GM18517 (cell line): ENCODE data around the gene NOC4L.
"Not testable (repeated sequence)": the region's sequence is repeated elsewhere in the genome, so short reads cannot be mapped to it uniquely, and the experiment has no call there.

Source experiments
- ATAC-seq: cut with Tn5 transposase; IDR thresholded peaks from one replicate; pipeline ENCODE4 v1.9.1; 2021; ENCODE audit warnings: mild to moderate bottlenecking, moderate library complexity; ENCODE audit not compliant: unreplicated experiment

NOC4L gene

DNA sequence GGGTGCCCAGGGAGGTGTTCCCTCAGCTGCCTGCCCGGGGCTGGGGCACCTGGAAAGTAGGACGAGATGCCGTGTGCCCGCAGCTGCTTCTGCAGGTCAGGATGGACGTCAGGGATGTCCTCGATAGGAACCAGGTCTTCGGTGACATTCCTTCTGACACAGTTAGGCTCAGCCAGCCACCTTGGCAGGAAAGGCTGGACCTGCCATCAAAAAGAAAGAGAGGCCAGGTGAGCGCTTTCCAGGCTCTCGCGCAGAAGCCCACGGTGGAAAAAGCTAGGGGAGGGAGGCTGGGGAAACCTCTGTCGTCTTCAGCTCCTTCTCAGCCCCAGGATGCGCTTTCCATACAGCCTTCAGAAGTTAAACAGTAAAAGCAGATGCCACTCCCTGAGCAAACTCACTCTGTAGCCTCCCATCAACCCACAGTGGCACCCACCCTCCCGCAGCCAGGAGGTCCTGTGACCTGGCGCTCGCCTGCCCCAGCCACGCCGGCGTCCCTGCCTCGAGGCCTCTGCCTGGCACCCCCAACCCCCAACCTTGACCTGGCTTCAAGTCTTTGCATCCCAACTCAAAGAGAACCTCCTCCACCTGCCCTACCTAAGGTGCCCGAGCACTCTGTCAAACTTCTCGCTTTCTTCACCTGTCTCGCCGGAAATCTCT lies 1.4 kb upstream of the NOC4L start:
- ATAC-seq, result no peak

- ATAC-seq, result peak; percentile 22
Observed at GRCh38 chr12:132143336-132144071, 753 bp upstream of the NOC4L start.

DNA sequence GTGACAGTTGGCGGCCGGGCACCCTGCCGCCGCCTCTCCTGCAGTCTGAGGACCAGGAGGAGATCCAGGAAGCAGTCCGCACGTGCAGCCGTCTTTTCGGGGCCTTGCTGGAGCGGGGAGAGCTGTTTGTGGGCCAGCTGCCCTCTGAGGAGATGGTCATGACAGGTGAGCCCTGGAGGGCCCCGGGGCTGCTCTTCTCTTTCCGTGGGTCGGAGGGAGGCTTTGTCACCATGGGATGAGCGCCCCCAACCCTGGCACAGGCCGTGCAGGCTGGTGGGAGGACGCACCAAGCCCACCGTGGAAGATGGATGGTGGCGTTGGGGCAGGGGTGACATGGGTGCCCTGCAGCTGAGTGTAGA lies 532 bp downstream of the NOC4L start:
- ATAC-seq, result no peak

DNA sequence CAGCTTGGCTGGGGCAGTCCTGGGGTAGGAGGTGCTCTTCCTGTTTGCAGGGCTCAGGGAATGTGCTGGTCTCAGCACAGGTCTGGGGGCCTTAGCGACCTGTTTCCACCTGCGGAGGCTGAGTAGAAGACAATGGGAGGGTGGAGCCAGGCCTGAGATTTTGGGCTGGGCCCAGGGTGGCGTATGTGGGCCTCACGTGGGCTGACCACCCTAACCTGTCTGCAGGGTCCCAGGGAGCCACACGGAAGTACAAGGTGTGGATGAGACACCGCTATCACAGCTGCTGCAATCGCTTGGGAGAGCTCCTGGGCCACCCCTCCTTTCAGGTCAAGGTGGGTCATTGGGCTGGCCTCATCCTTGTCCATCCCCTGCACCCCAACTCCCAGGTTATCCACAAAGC lies 1.1 kb downstream of the NOC4L start:
- ATAC-seq, result no peak

DNA sequence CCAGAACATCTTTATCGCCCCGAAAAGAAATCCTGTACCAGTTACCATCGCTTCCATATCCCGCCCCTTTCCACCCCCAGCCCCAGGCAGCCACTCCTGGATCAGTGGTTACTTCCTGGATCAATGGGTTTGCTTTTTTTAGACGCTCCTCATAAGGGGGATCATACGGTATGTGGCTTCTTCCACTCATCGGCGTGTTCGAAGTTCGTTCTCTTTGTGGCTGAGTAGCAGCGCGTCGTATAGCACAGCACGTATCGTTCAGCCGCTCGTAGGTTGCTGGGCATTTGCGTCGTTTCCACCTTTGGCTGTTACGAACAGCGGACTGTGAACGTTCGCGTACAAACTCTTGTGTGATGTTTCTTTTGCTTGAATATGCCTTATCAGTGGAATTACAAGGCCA lies 1.8 kb downstream of the NOC4L start:
- no peak for ATAC-seq

GRCh38 chr12:132146772-132147422 lies 2.6 kb downstream of the NOC4L start:
- ATAC-seq, result no peak

DNA sequence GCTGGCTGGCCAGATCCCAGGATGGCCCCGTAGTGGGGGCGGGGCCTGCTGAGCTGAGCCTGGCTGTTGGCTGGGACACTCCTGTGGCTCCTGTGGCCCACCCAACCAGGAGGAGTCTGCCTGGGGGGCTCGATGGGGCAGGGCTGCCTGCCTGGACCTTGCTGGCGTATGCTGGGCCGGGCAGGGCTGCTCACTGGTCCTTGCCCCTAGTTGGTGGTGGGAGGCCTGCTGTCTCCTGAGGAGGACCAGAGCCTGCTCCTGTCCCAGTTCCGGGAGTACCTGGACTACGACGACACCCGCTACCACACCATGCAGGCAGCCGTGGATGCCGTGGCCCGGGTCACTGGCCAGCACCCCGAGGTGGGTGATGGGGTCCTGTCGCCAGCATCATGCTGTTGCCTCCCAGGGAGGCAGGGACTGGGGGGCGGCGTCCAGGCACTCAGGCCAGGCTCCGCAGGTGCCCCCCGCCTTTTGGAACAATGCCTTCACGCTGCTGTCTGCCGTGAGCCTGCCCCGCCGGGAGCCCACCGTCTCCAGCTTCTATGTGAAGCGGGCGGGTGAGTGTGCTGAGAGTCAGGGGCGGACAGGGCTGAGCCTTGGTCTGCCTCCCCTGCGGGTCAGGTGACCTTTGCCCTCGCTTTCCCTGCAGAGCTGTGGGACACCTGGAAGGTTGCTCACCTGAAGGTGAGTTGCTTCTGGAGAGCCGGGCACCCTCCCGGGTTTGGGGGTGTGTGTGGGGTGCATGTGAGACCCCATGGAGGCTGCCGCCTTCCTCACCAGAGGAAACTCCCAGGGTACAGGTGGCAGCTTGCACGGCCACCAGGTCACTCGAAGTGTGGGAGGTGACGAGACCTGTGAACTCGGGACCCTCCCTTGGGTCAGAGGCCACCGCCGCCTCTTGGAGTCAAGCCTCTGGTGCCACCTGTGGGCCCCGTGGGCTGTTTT lies 3.4 kb downstream of the NOC4L start:
- ATAC-seq, result no peak

DNA sequence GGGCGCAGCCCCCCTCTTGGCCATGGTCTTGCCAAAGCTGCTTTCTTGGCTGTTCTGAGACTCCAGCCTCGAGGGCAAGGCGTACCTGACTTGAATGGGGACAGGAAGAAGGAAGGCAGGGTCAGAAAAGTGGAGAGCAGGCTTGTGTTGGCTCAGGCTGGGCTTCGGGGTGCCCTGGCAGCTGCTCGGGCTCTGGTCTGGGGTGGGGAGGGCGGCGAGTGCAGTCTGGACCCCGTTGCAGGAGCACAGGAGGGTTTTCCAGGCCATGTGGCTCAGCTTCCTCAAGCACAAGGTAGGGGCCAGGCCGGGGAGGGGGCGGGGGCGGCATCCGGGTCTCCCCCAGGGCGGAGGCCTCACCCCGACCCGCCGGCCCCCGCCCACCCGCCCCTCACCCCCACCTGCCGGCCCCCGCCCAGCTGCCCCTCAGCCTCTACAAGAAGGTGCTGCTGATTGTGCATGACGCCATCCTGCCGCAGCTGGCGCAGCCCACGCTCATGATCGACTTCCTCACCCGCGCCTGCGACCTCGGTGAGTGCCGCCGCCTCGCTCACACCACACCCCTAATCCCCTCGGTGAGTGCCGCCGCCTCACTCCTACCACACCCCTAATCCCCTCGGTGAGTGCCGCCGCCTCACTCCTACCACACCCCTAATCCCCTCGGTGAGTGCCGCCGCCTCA lies 4.2 kb downstream of the NOC4L start:
- ATAC-seq, result no peak

DNA sequence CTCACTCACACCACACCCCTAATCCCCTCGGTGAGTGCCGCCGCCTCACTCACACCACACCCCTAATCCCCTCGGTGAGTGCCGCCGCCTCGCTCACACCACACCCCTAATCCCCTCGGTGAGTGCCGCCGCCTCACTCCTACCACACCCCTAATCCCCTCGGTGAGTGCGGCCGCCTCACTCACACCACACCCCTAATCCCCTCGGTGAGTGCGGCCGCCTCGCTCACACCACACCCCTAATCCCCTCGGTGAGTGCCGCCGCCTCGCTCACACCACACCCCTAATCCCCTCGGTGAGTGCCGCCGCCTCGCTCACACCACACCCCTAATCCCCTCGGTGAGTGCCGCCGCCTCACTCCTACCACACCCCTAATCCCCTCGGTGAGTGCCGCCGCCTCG lies 5.3 kb downstream of the NOC4L start:
- ATAC-seq, result not testable (repeated sequence)

DNA sequence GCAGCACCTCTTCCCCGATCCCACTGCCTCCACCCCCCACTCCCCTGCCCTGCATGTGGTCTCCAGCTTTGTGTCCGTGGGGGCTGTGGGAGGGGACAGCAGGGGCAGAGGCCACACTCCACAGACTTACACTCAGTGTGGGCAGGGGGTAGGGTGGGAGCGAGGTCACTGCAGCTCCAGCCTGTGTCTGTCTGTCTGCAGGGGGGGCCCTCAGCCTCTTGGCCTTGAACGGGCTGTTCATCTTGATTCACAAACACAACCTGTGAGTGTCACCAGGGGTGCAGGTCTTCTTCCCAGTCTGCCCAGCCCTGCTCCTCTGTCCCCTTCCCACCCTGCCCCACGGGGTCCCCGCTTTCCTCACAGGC lies 6.5 kb downstream of the NOC4L start:
- ATAC-seq, result no peak

DNA sequence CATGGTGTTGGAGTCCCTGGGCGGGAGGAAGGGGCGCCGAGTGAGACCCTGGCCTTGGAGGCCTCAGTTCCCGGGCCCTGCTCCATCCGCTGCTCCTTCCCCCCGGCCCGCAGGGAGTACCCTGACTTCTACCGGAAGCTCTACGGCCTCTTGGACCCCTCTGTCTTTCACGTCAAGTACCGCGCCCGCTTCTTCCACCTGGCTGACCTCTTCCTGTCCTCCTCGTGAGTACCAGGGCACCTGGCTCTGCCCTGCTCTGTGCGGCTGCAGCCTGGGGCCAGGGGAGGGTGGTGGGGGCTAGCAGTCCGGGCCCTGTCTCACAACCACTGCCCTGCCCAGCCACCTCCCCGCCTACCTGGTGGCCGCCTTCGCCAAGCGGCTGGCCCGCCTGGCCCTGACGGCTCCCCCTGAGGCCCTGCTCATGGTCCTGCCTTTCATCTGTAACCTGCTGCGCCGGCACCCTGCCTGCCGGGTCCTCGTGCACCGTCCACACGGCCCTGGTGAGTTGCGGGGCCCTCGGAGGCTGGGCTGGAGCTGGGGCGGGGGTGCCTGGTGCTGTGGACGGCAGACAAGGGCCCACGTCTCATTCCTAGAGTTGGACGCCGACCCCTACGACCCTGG lies 7.0 kb downstream of the NOC4L start:
- no peak for ATAC-seq

DNA sequence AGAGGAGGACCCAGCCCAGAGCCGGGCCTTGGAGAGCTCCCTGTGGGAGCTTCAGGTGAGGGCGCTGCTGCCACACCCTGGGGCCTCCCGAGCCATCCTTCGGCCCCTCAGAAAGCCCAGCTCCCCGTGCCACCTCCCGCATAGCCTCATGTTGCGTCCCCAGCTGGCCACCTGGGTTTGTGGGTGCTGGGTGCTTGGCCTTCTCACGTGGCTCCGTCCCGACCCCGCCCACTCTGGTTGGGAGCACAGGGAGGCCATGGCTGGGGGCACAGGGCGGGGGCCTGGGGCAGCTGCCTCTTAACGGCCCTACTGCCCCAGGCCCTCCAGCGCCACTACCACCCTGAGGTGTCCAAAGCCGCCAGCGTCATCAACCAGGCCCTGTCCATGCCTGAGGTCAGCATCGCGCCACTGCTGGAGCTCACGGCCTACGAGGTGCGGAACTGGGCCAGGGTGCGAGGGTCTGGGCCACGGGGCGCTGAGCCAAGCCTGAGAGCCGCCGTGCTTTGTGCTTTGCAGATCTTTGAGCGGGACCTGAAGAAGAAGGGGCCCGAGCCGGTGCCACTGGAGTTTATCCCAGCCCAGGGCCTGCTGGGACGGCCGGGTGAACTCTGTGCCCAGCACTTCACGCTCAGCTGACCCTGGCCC lies 7.6 kb downstream of the NOC4L start:
- no peak for ATAC-seq

- ATAC-seq, result no peak
Observed at GRCh38 chr12:132152411-132152821, 8.2 kb downstream of the NOC4L start.

DNA sequence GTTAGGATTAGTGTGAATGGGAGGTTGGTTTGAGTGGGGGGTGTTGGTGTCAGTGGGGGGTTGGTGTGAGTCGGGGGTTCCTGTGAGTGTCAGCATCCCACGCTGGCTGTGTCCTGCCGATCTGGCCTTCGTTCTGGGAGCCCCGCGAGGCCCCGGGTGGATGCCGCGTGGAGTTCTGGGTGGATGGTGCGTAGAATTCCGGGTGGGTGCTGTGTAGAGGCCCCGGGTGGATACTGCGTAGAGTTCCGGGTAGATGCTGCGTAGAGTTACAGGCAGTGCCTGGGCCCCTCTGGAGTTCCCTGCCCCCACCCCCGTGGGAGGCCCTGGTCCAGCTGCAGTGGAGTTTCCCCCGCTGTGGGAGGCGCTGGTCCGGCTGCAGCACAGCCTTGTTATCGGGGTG lies 8.7 kb downstream of the NOC4L start:
- no peak for ATAC-seq

DNA sequence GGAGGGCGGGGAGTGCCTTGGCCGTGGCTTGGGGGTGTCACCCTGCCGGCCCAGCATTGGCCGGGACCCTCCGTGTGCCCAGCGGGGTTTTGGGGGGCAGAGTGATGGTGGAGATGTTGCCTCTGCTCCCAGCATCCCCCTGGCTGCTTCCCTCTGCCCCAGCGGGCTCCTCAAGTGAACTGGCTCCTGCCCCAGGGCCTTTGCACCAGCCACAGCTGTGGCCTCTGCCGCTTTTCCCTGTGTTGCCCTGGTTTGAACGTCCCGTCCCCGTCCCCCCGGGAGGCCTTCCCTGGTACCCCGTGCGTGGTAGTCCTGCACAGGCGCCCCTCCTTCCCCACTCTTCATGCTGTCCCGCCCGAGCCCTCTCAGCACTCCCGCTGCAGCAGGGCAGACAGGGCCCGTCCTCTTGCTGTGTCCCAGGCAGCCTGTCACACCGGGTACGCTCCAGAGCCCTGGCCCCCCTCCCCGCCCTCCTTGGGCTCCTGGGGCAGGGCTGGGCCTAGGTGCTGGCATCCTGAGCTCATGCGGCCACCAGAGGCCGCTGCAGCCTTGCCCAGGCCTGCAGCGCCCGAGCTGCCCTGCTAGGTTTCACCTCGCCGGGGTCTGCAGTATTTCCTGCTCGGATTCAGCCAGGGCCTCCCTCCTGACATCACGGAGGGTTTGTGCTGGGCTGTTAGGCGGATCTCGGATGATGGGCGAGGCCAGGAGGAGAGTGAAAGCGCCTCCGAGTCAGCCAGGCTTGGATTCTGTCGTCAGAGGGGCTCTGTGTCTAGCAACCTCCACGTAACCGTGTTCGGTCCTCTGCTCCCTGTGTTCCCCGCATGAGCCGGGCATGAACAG lies 9.5 kb downstream of the NOC4L start:
- ATAC-seq, result no peak

DNA sequence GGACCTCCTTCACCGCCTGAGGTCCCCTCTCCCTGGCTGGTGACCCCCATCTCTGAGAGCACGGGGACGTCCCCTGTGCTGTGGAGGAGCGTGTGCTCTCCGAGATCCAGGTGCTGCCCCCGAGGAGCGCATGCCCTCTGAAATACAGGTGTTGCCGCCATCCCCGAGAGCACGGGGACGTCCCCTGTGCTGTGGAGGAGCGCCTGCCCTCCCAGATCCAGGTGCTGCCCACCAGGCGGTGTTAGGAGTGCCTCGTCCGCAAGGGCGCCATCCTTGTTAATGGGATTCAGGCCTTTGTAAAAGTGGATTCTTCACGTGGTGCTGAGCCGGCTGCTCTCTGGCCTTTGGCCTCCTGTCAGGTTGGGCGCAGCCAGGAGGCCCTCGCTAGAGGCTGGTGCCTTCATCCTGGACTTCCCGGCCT lies 10.1 kb downstream of the NOC4L start:
- no peak for ATAC-seq

DNA sequence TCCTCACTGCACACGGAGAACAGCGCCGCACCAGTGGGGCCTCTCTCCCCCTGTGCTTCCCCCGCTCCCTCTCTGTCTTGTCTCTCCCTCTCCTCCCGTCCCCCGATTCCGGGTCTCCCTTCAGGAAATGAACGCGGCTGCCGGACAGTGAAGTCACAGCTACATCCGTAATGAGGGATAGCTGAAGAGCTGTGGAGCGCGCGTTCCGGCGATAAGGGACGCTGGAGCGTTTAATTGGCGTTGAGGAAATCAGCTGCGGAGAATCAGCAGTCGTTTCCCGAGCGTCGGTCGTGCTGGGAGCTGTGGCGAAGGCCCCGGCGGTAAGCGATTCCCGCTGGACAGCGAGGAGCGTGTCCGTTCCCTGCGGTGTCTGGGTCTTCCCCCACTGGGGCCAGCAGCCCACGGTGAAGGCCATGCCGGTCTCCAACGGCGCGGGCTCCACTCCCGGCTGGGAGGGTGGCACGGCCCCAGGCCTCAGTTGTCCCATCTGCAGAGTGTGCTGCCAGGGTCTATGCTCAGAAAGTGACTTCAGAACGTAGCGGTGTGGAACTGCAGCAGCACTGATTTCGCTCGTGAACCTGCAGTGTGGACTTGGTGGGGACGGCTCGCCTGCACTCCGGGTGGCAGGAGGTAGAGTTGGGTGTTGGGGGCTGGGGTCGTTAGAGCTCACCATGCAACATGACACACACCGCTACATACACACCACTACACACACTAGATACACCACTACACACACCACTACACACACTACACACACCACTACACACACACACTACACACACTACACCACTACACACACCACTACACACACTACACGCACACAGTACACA lies 10.9 kb downstream of the NOC4L start:
- ATAC-seq, result no peak
